Thyroid gland (tissue), 4 donors: ENCODE measurements around the gene CAPZB. TPM values are rescaled to one million over a fixed set of nuclear protein-coding genes. Genes with fewer than 3 reads are reported as not detected.

Source experiments
- DNase-seq, 2 donors: peaks; one replicate each; pipeline ENCODE4 v3.0.0-alpha.2; 2019
- H3K27ac ChIP-seq, 3 donors: fragments of 200-600 bp; sonication (generic); 1 replicate in 2 of 3; 2 replicates in 1 of 3; pipeline ENCODE4 v1.5.1; 2016 to 2019; ENCODE audit warnings: mild to moderate bottlenecking in 1 of 3, moderate library complexity in 1 of 3
- H3K27me3 ChIP-seq: fragments of 200-600 bp; sonication (generic); one replicate; pipeline ENCODE4 v1.5.1; 2019
- H3K36me3 ChIP-seq, 2 donors: fragments of 200-600 bp; sonication (generic); one replicate each; pipeline ENCODE4 v1.5.1; 2016 to 2019
- H3K4me1 ChIP-seq, 2 donors: fragments of 200-600 bp; sonication (generic); one replicate each; pipeline ENCODE4 v1.5.1; 2017 to 2019
- H3K4me3 ChIP-seq, 3 donors: fragments of 200-600 bp; sonication (generic); replicated peaks in 1 of 3; 1 replicate in 2 of 3; 2 replicates in 1 of 3; pipeline ENCODE4 v1.5.1; 2016; ENCODE audit warnings: mild to moderate bottlenecking in 1 of 3
- H3K9me3 ChIP-seq: fragments of 200-600 bp; sonication (generic); one replicate; pipeline ENCODE4 v1.5.1; 2017
- POLR2A ChIP-seq, 2 donors: fragments of 450-650 bp; IDR thresholded peaks; one replicate each; pipeline ENCODE4 v1.6.1; 2017; ENCODE audit warnings: antibody characterized with exemption in 2 of 2, mild to moderate bottlenecking in 2 of 2, moderate library complexity in 1 of 2
- WGBS, 2 donors: methylation state at CpG; one replicate each; pipeline ENCODE4 v1.1.5; 2017; 5-methylcytosine and 5-hydroxymethylcytosine counted together
- intact Hi-C: fragments of 100-400 bp; cut with DNase I; formaldehyde crosslinking; loops from one replicate; pipeline ENCODE4 v1.15.1; 2023
- total RNA-seq, 4 donors: library from RNA; depleted of rRNA; stranded (reverse); fragments of >200 nt; gene quantifications; one replicate each; pipeline ENCODE4 v1.2.3, GENCODE V29; 2016
- TF ChIP-seq, protein P1 (sequence below), 6 experiments: fragments of 200-600 bp in 3 of 6; fragments of 450-650 bp in 3 of 6; sonication (generic) in 3 of 6; IDR thresholded peaks; one replicate each; pipeline ENCODE4 v1.5.1; 2016 to 2019; ENCODE audit warnings: antibody characterized with exemption in 6 of 6, mild to moderate bottlenecking in 2 of 6, inconsistent platforms in 1 of 6, moderate library complexity in 1 of 6

CAPZB gene
- total RNA-seq, 4 donors from 2014 or later: 75.4 to 116 (median 93.1) TPM

DNA sequence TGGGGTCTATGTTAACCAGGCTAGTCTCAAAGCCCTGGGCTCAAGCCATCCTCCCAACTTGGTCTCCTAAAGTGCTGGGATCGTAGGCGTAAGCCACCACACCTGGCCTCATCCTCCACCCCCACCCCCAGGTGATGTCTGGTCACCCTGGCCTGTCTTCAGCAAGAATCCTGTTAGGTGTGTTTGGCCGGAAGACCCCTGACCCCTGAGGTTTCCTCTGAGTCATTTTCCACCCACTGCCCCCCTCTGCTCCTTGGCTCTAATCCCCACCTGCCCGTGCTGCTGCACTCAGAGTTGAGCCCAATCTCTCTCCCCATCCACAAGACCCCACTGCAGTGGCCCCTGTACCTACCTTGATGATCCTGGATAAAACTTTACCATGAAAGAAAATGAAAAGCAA lies 148.1 kb downstream of the CAPZB start:
- peaks cover 0 to 6% of the 10 kb centered on the region in 2 donors for H3K4me1 ChIP-seq
- peaks cover 1 to 12% of the 10 kb centered on the region in 2 donors for H3K36me3 ChIP-seq
- H3K27ac ChIP-seq: no peak overlapping the region
- no peak overlapping the region for H3K4me3 ChIP-seq
- WGBS, 2 donors: 88 to 94% methylated on average over 4 of the region's 4 CpGs
- no peaks in the 10 kb centered on the region for H3K9me3 ChIP-seq
- H3K27me3 ChIP-seq: no peaks in the 10 kb centered on the region
- intact Hi-C loops: no loop called here
- no peak for DNase-seq
- TF ChIP-seq POLR2A (IDR thresholded peaks at IDR 0.05): no peak
- TF ChIP-seq, protein P1, sequence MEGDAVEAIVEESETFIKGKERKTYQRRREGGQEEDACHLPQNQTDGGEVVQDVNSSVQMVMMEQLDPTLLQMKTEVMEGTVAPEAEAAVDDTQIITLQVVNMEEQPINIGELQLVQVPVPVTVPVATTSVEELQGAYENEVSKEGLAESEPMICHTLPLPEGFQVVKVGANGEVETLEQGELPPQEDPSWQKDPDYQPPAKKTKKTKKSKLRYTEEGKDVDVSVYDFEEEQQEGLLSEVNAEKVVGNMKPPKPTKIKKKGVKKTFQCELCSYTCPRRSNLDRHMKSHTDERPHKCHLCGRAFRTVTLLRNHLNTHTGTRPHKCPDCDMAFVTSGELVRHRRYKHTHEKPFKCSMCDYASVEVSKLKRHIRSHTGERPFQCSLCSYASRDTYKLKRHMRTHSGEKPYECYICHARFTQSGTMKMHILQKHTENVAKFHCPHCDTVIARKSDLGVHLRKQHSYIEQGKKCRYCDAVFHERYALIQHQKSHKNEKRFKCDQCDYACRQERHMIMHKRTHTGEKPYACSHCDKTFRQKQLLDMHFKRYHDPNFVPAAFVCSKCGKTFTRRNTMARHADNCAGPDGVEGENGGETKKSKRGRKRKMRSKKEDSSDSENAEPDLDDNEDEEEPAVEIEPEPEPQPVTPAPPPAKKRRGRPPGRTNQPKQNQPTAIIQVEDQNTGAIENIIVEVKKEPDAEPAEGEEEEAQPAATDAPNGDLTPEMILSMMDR (IDR thresholded peaks at IDR 0.05): no peak

DNA sequence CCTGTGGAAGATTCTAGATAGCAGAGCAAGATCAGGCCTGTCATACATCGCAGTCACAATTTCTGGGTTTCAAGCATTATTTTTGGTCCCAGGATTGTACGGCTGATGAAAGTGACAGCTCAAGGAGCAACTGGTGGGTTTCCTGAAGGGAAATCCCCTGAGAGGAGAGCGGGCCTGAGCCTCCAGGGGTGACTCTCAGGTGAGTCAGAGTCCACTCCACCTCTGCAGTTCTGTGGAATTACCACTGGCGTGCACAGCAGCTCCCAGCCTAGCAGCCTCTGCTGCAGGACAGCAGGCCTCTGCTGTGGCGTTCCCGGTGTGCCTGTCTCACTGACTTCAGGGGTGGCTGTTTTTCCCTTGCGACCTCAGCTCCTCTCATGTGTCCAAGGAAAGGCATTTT lies 148.8 kb downstream of the CAPZB start:
- 85 to 90% methylated on average over 7 of the region's 7 CpGs for WGBS, 2 donors
- no peaks in the 10 kb centered on the region for H3K9me3 ChIP-seq
- no peaks in the 10 kb centered on the region for H3K27me3 ChIP-seq
- no peak for TF ChIP-seq POLR2A (IDR thresholded peaks at IDR 0.05)
- TF ChIP-seq, protein P1 (IDR thresholded peaks at IDR 0.05): no peak
- DNase-seq: no peak
- H3K4me3 ChIP-seq: no peak overlapping the region
- H3K27ac ChIP-seq: no peak overlapping the region
- peaks cover 0 to 9% of the 10 kb centered on the region in 2 donors for H3K36me3 ChIP-seq
- intact Hi-C loops: no loop called here
- no peaks in the 10 kb centered on the region for H3K4me1 ChIP-seq

DNA sequence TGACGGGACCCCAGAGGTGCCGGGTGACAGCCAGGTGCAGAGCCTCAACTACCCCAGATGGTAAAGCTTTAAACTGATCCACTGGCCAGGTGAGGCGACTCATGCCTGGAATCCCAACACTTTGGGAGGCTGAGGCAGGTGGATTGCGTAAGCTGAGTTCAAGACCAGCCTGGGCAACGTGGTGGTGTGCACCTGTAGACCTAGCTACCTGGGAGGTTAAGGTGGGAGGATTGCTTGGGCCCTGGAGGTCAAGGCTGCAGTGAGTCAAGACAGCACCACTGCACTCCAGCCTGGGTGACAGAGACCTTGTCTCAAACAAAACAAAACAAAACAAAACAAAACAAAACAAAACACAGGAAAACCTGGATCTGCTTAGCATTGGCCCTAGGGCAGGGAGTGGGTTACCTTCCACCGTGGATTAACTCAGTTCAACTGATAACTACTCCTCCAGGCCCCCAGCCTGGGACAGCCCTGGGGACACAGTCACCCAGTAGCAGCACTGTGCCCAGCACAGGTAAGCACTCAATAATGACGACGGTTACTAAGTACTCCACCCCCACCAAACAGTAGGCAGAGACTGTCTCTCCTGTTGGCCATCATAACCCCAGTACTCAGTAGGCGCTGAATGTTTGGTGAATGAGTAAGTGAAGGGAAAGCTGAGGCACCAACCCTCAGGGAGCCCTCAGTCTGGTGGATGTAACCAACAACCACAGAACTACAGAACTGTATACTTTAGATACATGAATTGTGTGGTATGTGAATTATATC lies 151.6 kb downstream of the CAPZB start:
- intact Hi-C loops: no loop called here
- no peaks in the 10 kb centered on the region for H3K27me3 ChIP-seq
- WGBS, 2 donors: 76 to 88% methylated on average over 6 to 9 of the region's 9 CpGs
- no peaks in the 10 kb centered on the region for H3K4me1 ChIP-seq
- no peak for DNase-seq
- H3K4me3 ChIP-seq: no peak overlapping the region
- H3K9me3 ChIP-seq: no peaks in the 10 kb centered on the region
- H3K36me3 ChIP-seq: peaks cover 2 to 3% of the 10 kb centered on the region in 2 donors
- no peak overlapping the region for H3K27ac ChIP-seq
- TF ChIP-seq, protein P1 (IDR thresholded peaks at IDR 0.05): no peak
- no peak for TF ChIP-seq POLR2A (IDR thresholded peaks at IDR 0.05)

DNA sequence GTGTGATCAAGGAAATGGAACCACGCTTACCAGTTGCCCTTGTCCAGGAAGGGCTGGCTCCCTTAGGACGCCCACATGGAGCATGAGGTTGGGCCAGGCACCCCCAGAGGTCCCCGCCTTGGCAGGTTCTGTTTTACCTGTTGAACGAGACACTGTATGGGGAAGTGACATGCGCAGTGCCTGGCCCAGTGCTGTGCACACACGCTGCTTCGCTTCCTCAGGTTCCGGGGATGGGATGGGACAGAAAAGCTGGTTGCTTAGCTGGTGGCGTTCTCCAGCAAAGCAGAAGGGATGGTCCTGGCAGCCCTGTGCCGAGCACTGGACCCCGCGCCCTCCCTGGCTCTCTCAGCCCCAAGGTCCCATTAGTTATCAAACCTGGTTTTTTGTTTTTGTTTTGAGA lies 152.5 kb downstream of the CAPZB start:
- no peak for DNase-seq
- no peak overlapping the region for H3K4me3 ChIP-seq
- no peak overlapping the region for H3K27ac ChIP-seq
- 90 to 96% methylated on average over 12 of the region's 12 CpGs for WGBS, 2 donors
- no peaks in the 10 kb centered on the region for H3K4me1 ChIP-seq
- peaks cover 3 to 5% of the 10 kb centered on the region in 2 donors for H3K36me3 ChIP-seq
- intact Hi-C loops: no loop called here
- H3K9me3 ChIP-seq: no peaks in the 10 kb centered on the region
- TF ChIP-seq POLR2A (IDR thresholded peaks at IDR 0.05): no peak
- TF ChIP-seq, protein P1 (IDR thresholded peaks at IDR 0.05): no peak
- H3K27me3 ChIP-seq: no peaks in the 10 kb centered on the region

DNA sequence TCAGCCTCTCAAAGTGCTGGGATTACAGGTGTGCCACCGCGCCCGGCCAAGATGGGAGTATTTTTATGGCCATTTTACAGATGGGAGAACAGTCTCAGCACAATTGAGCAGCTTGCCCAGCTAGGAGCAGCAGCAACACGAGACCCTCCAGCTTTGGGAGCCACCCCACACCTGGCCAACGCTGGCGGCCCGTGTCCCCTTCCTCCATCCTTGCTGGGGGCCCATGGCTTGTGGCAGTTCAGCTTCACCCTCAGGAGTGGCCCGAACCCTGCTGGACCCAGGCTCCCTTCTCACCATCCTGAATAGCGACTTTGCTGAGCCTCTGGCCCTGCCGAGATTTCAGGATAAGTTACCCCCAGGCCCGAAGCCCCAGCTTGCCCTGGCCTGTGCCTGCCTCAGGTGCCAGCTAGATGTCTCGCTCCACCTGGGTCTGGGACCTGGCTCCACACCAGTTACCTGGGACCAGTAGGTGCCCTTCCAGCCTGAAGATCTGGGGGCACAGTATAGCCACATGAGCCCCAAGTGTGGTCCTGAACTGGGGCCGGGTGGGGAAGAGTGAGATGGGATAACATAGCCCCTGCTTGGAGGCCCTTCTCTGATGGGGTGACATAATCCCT lies 154.0 kb downstream of the CAPZB start:
- no peak for DNase-seq
- Histone ChIP-seq H3K4me1 (no peaks in the 10 kb centered on the region), H3K27me3 (no peaks in the 10 kb centered on the region), H3K36me3 (peaks cover 9 to 15% of the 10 kb centered on the region in 2 donors), H3K27ac (no peak overlapping the region), H3K4me3 (no peak overlapping the region), H3K9me3 (no peaks in the 10 kb centered on the region)
- TF ChIP-seq, protein P1 (IDR thresholded peaks at IDR 0.05): no peak
- TF ChIP-seq POLR2A (IDR thresholded peaks at IDR 0.05): no peak
- WGBS, 2 donors: 85 to 89% methylated on average over 7 to 10 of the region's 13 CpGs
- intact Hi-C loops: no loop called here
